HEK293 (cell line): ENCODE data around the gene MGAT1.

Experiments
- KLF9 ChIP-seq: fragments of 450-650 bp; formaldehyde crosslinking; IDR thresholded peaks from 2 replicates; pipeline ENCODE4 v1.5.1; 2016; ENCODE audit warnings: missing biosample characterization, missing genetic modification characterization, low read depth
- YY1 ChIP-seq: fragments of 450-650 bp; formaldehyde crosslinking; IDR thresholded peaks from 2 replicates; pipeline ENCODE4 v1.5.1; 2018; ENCODE audit warnings: missing biosample characterization, missing genetic modification characterization
- ZNF121 ChIP-seq: fragments of 450-650 bp; formaldehyde crosslinking; IDR thresholded peaks from 2 replicates; pipeline ENCODE4 v1.5.1; 2016; ENCODE audit warnings: missing biosample characterization, missing genetic modification characterization
- ZNF274 ChIP-seq, 2 experiments: fragments of 200-500 bp in 1 of 2; fragments of 450-650 bp in 1 of 2; sonication (Bioruptor generic) in 1 of 2; formaldehyde crosslinking in 1 of 2; IDR thresholded peaks; 2 replicates each; pipeline versions ENCODE4 v1.5.1 to v1.6.1; 2014 to 2016; ENCODE audit warnings: borderline replicate concordance in 1 of 2, inconsistent platforms in 1 of 2, low read length in 1 of 2, missing biosample characterization in 1 of 2, missing genetic modification characterization in 1 of 2
- ZNF350 ChIP-seq: fragments of 450-650 bp; formaldehyde crosslinking; IDR thresholded peaks from 2 replicates; pipeline ENCODE4 v1.5.0; 2017; ENCODE audit warnings: missing biosample characterization, mild to moderate bottlenecking, missing genetic modification characterization
- ZNF670 ChIP-seq: fragments of 450-650 bp; formaldehyde crosslinking; IDR thresholded peaks from 2 replicates; pipeline ENCODE4 v1.5.1; 2016; ENCODE audit warnings: missing biosample characterization, missing genetic modification characterization, low read depth
- TF ChIP-seq, protein P1 (sequence below): fragments of 450-650 bp; formaldehyde crosslinking; IDR thresholded peaks from 2 replicates; pipeline ENCODE4 v1.5.1; 2016; ENCODE audit warnings: missing biosample characterization, missing genetic modification characterization
- TF ChIP-seq, protein P2 (sequence below): fragments of 450-650 bp; formaldehyde crosslinking; IDR thresholded peaks from 2 replicates; pipeline ENCODE4 v1.5.1; 2016; ENCODE audit warnings: missing biosample characterization, missing genetic modification characterization
- TF ChIP-seq, protein P3 (sequence below): fragments of 450-650 bp; formaldehyde crosslinking; IDR thresholded peaks from 2 replicates; pipeline ENCODE4 v1.5.1; 2016; ENCODE audit warnings: missing biosample characterization, missing genetic modification characterization
- TF ChIP-seq, protein P4 (sequence below): fragments of 450-650 bp; formaldehyde crosslinking; IDR thresholded peaks from 2 replicates; pipeline ENCODE4 v1.5.1; 2017; ENCODE audit warnings: missing biosample characterization, missing genetic modification characterization

DNA sequence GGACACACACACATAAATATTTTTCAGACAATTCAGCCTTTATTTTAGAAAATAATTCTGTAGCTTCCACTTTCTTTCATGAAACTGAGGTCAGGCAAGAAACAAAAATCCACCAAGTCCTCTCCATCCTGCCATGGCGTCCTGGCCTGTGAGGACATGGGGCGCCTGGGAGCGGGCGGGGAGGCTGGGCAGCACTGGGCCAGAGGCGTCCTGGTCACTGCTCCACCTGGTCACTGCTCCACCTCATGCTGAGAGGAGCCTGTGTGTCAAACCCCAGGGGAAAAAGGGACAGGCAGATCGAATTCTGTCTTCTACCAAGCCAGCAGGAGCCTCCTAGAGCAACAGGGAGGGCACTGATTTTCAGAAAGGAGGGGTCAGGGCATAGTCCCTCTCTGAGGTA, 12.1 kb downstream of the MGAT1 start:
- TF ChIP-seq, protein P1, sequence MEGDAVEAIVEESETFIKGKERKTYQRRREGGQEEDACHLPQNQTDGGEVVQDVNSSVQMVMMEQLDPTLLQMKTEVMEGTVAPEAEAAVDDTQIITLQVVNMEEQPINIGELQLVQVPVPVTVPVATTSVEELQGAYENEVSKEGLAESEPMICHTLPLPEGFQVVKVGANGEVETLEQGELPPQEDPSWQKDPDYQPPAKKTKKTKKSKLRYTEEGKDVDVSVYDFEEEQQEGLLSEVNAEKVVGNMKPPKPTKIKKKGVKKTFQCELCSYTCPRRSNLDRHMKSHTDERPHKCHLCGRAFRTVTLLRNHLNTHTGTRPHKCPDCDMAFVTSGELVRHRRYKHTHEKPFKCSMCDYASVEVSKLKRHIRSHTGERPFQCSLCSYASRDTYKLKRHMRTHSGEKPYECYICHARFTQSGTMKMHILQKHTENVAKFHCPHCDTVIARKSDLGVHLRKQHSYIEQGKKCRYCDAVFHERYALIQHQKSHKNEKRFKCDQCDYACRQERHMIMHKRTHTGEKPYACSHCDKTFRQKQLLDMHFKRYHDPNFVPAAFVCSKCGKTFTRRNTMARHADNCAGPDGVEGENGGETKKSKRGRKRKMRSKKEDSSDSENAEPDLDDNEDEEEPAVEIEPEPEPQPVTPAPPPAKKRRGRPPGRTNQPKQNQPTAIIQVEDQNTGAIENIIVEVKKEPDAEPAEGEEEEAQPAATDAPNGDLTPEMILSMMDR (tag by site-specific recombination) = no peak
- TF ChIP-seq ZNF274 (IDR thresholded peaks at IDR 0.05; ENCODE audit: low read length) (no peak), ZNF274 (tag by site-specific recombination; IDR thresholded peaks at IDR 0.05; ENCODE audit: borderline replicate concordance) (no peak), ZNF121 (tag by site-specific recombination) (no peak), YY1 (tag by site-specific recombination) (no peak), ZNF350 (tag by site-specific recombination) (no peak), ZNF670 (tag by site-specific recombination) (no peak), KLF9 (tag by site-specific recombination) (no peak)
- TF ChIP-seq, protein P2, sequence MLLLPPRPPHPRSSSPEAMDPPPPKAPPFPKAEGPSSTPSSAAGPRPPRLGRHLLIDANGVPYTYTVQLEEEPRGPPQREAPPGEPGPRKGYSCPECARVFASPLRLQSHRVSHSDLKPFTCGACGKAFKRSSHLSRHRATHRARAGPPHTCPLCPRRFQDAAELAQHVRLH (tag by site-specific recombination) = no peak
- TF ChIP-seq, protein P3, sequence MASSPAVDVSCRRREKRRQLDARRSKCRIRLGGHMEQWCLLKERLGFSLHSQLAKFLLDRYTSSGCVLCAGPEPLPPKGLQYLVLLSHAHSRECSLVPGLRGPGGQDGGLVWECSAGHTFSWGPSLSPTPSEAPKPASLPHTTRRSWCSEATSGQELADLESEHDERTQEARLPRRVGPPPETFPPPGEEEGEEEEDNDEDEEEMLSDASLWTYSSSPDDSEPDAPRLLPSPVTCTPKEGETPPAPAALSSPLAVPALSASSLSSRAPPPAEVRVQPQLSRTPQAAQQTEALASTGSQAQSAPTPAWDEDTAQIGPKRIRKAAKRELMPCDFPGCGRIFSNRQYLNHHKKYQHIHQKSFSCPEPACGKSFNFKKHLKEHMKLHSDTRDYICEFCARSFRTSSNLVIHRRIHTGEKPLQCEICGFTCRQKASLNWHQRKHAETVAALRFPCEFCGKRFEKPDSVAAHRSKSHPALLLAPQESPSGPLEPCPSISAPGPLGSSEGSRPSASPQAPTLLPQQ = no peak
- TF ChIP-seq, protein P4, sequence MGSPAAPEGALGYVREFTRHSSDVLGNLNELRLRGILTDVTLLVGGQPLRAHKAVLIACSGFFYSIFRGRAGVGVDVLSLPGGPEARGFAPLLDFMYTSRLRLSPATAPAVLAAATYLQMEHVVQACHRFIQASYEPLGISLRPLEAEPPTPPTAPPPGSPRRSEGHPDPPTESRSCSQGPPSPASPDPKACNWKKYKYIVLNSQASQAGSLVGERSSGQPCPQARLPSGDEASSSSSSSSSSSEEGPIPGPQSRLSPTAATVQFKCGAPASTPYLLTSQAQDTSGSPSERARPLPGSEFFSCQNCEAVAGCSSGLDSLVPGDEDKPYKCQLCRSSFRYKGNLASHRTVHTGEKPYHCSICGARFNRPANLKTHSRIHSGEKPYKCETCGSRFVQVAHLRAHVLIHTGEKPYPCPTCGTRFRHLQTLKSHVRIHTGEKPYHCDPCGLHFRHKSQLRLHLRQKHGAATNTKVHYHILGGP (tag by site-specific recombination) = no peak
